MM.1S (cell line): Measurements from ENCODE around the gene SMYD5.
"Not testable (repeated sequence)": the region's sequence is repeated elsewhere in the genome, so short reads cannot be mapped to it uniquely, and the experiment has no call there.

Experiments
- CTCF ChIP-seq: fragments of 300-600 bp; sonication (generic); IDR thresholded peaks from 2 replicates; pipeline ENCODE4 v1.5.1; 2016; ENCODE audit warnings: antibody characterized with exemption, low read length, mixed read lengths
- EZH2 ChIP-seq: fragments of 300-600 bp; sonication (generic); optimal IDR thresholded peaks from 2 replicates; pipeline ENCODE3; 2017; ENCODE audit warnings: low read depth, mild to moderate bottlenecking, antibody characterized with exemption, low read length, mixed read lengths
- EZH2phosphoT487 ChIP-seq: fragments of 300-600 bp; sonication (generic); IDR thresholded peaks from 2 replicates; pipeline ENCODE4 v1.6.1; 2018; ENCODE audit warnings: antibody characterized with exemption, low read length

DNA sequence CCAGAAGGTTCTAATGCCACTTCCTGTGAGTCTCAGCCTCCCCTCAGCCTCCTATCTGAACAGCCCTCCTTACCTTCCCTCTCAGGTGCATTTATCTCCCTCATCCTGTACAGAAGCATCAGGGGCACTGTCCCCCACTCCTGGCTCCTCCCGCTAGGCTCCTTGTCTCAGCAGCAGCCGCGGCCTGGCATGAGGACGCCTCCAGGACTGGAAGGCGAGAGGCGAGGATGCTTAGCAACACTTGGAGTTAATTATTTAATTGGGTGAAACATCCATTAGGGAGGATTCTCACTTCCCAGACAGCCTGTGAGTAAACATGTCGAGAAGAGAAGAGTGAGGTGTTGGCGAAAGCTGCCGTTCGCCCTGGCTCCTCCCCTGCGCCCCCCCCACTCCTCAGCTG, 48.1 kb upstream of the SMYD5 start:
- not testable (repeated sequence) for TF ChIP-seq CTCF, EZH2, EZH2phosphoT487
